Measurements from ENCODE around the gene COASY.
"Not testable (repeated sequence)": the region's sequence is repeated elsewhere in the genome, so short reads cannot be mapped to it uniquely, and the experiment has no call there.

COASY gene

GRCh38 chr17:42603318-42603717, 41.4 kb downstream of the COASY start:
- Histone ChIP-seq H3K4me3 (ENCODE audit: low read length) (peak overlapping the region; percentile 9), H3K27ac (ENCODE audit: low read length) (no peak overlapping the region), H3K36me3 (replicated peaks; ENCODE audit: low read depth, low read length) (peaks cover 2% of the 10 kb centered on the region), H3K4me1 (ENCODE audit: low read length) (peaks cover 15% of the 10 kb centered on the region), H2AFZ (ENCODE audit: low read depth, low read length) (no peak overlapping the region), H3K9me3 (ENCODE audit: insufficient read depth, low read length) (no peaks in the 10 kb centered on the region), H4K20me1 (ENCODE audit: insufficient read depth, low read length) (peaks cover 19% of the 10 kb centered on the region; the same call in 1 of the 2 replicates), H3K27me3 (ENCODE audit: low read depth, low read length) (no peaks in the 10 kb centered on the region), H3K79me2 (ENCODE audit: low read length) (peaks cover 65% of the 10 kb centered on the region), H3K9ac (ENCODE audit: low read length) (no peak overlapping the region), H3K4me2 (ENCODE audit: low read length) (peak overlapping the region; percentile 38)
- TF ChIP-seq CTCF (IDR thresholded peaks at IDR 0.05; ENCODE audit: low read depth, low read length), result no peak
- no peak for TF ChIP-seq EZH2phosphoT487 (IDR thresholded peaks at IDR 0.05; ENCODE audit: low read depth)

DNA sequence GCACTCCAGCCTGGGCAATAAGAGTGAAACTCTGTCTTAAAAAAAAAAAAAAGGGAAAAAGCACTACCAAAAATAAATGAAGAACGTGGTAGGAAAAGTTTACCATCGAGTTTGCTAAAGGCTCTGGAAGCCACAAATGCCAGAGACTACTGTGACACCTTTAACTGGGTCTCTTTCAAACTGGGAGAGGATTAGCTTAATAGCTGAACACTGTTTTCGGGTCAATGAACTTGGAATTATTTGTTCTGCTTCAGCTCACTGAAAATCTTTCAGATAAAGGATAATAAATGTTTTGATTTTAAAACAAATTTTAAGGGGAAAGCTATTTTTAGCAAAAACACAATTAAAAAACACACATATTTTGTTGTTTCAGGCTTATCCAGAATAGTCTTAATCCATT, 45.8 kb downstream of the COASY start:
- Histone ChIP-seq H3K4me2 (ENCODE audit: low read length) (peak overlapping the region; percentile 97), H3K36me3 (replicated peaks; ENCODE audit: low read depth, low read length) (peaks cover 12% of the 10 kb centered on the region), H3K4me1 (ENCODE audit: low read length) (peaks cover 19% of the 10 kb centered on the region), H3K9ac (ENCODE audit: low read length) (peak overlapping the region; percentile 77), H3K27ac (ENCODE audit: low read length) (no peak overlapping the region), H3K4me3 (ENCODE audit: low read length) (peak overlapping the region; percentile 88), H2AFZ (ENCODE audit: low read depth, low read length) (no peak overlapping the region), H3K9me3 (ENCODE audit: insufficient read depth, low read length) (no peaks in the 10 kb centered on the region), H3K79me2 (ENCODE audit: low read length) (peaks cover 66% of the 10 kb centered on the region), H3K27me3 (ENCODE audit: low read depth, low read length) (no peaks in the 10 kb centered on the region), H4K20me1 (ENCODE audit: insufficient read depth, low read length) (peaks cover 18% of the 10 kb centered on the region; the same call in 1 of the 2 replicates)
- TF ChIP-seq CTCF (IDR thresholded peaks at IDR 0.05; ENCODE audit: low read depth, low read length) (no peak), EZH2phosphoT487 (IDR thresholded peaks at IDR 0.05; ENCODE audit: low read depth) (no peak)

GRCh38 chr17:42608305-42609181, 46.6 kb downstream of the COASY start:
- Histone ChIP-seq H3K4me3 (ENCODE audit: low read length) (peak overlapping the region; percentile 88), H4K20me1 (ENCODE audit: insufficient read depth, low read length) (peaks cover 12% of the 10 kb centered on the region; the same call in 1 of the 2 replicates), H2AFZ (ENCODE audit: low read depth, low read length) (peak overlapping the region; percentile 5; the same call in 1 of the 2 replicates), H3K9ac (ENCODE audit: low read length) (peak overlapping the region; percentile 77), H3K27ac (ENCODE audit: low read length) (peak overlapping the region; percentile 55), H3K9me3 (ENCODE audit: insufficient read depth, low read length) (no peaks in the 10 kb centered on the region), H3K36me3 (replicated peaks; ENCODE audit: low read depth, low read length) (peaks cover 11% of the 10 kb centered on the region), H3K4me1 (ENCODE audit: low read length) (peaks cover 11% of the 10 kb centered on the region), H3K79me2 (ENCODE audit: low read length) (peaks cover 58% of the 10 kb centered on the region), H3K4me2 (ENCODE audit: low read length) (peak overlapping the region; percentile 97), H3K27me3 (ENCODE audit: low read depth, low read length) (no peaks in the 10 kb centered on the region)
- no peak for TF ChIP-seq CTCF (IDR thresholded peaks at IDR 0.05; ENCODE audit: low read depth, low read length)
- TF ChIP-seq EZH2phosphoT487 (IDR thresholded peaks at IDR 0.05; ENCODE audit: low read depth), result no peak

GRCh38 chr17:42609182-42609813, 47.4 kb downstream of the COASY start, which contains the start of the genes RETREG3 and TUBG1:
TSS of gene RETREG3 (minus strand) at chr17:42609374. CDS start at chr17:42609324, 50 bp downstream.
TSS of gene TUBG1 (plus strand) at chr17:42609683. CDS start at chr17:42609738, 55 bp downstream.
- H4K20me1 ChIP-seq (ENCODE audit: insufficient read depth, low read length), result peaks cover 12% of the 10 kb centered on the region; the same call in 1 of the 2 replicates
- H3K27me3 ChIP-seq (ENCODE audit: low read depth, low read length), result no peaks in the 10 kb centered on the region
- peak within 1 kb of the TSS; percentile 55 for H3K27ac ChIP-seq (ENCODE audit: low read length)
- peak within 1 kb of the TSS; percentile 5; the same call in 1 of the 2 replicates for H2AFZ ChIP-seq (ENCODE audit: low read depth, low read length)
- H3K9me3 ChIP-seq (ENCODE audit: insufficient read depth, low read length), result no peaks in the 10 kb centered on the region
- H3K4me1 ChIP-seq (ENCODE audit: low read length), result peaks cover 11% of the 10 kb centered on the region
- TF ChIP-seq CTCF (IDR thresholded peaks at IDR 0.05; ENCODE audit: low read depth, low read length) (0 out of 2 replicates have a peak, but pooled peaks have one; percentile 12), EZH2phosphoT487 (IDR thresholded peaks at IDR 0.05; ENCODE audit: low read depth) (no peak)
- peaks cover 55% of the 10 kb centered on the region for H3K79me2 ChIP-seq (ENCODE audit: low read length)
- H3K4me2 ChIP-seq (ENCODE audit: low read length), result peak within 1 kb of the TSS; percentile 97
- peak within 1 kb of the TSS; percentile 91 for H3K9ac ChIP-seq (ENCODE audit: low read length)
- peaks cover 11% of the 10 kb centered on the region for H3K36me3 ChIP-seq (replicated peaks; ENCODE audit: low read depth, low read length)
- peak within 1 kb of the TSS; percentile 88 for H3K4me3 ChIP-seq (ENCODE audit: low read length)

GRCh38 chr17:42609814-42610801, 48.2 kb downstream of the COASY start:
- not testable (repeated sequence) for H3K9me3 ChIP-seq (ENCODE audit: insufficient read depth, low read length); H3K27me3 ChIP-seq (ENCODE audit: low read depth, low read length); H4K20me1 ChIP-seq (ENCODE audit: insufficient read depth, low read length); H2AFZ ChIP-seq (ENCODE audit: low read depth, low read length)
- H3K9ac ChIP-seq (ENCODE audit: low read length), result peak overlapping the region; percentile 91
- H3K79me2 ChIP-seq (ENCODE audit: low read length), result peaks cover 48% of the 10 kb centered on the region
- H3K4me1 ChIP-seq (ENCODE audit: low read length), result peaks cover 11% of the 10 kb centered on the region
- H3K4me2 ChIP-seq (ENCODE audit: low read length), result peak overlapping the region; percentile 69
- peaks cover 16% of the 10 kb centered on the region for H3K36me3 ChIP-seq (replicated peaks; ENCODE audit: low read depth, low read length)
- H3K4me3 ChIP-seq (ENCODE audit: low read length), result peak overlapping the region; percentile 88
- H3K27ac ChIP-seq (ENCODE audit: low read length), result peak overlapping the region; percentile 21; the same call in 1 of the 2 replicates

Measured in OCI-LY3 (cell line).